GM21381 (cell line): Measurements from ENCODE around the gene SAPCD2.
"Not testable (repeated sequence)": the region's sequence is repeated elsewhere in the genome, so short reads cannot be mapped to it uniquely, and the experiment has no call there.

ENCODE experiments used
- ATAC-seq: cut with Tn5 transposase; IDR thresholded peaks from one replicate; pipeline ENCODE4 v1.9.1; 2021; ENCODE audit warnings: mild to moderate bottlenecking, moderate library complexity; ENCODE audit not compliant: unreplicated experiment

The SAPCD2 gene

DNA sequence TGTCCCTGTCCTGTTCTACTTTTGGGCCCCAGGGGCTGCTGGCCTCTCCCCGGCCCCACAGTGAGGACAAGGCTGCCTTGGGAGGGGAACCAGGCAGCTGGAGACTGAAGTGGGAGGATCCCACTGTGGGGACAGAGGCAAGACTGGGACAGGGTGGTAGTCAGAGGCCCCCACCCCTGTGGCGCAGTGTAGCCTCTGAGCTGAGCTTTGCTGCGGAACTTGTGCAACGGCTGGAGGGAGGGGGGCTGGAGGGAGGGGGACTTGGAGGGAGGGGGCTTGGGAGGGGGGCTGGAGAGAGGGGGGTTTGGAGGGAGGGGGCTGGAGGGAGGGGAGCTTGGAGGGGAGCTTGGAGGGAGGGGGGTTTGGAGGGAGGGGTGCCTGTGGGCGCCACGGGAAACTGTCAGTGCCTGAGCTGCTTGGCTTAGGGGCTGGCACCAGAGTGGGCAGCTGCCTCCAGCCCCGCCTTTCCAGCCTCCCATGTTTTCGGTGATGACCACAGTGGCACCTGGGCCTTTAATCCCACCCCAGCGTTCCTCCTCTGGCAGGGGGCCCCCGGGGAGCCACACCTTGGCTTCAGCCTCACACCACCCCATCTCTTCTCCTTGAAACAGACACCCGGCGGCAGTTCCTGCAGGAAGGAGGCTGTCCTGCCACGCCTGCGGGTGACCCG lies 36.2 kb downstream of the SAPCD2 start:
- ATAC-seq, result no peak

GRCh38 chr9:137033481-137033880 lies 36.9 kb downstream of the SAPCD2 start:
- not testable (repeated sequence) for ATAC-seq

- no peak for ATAC-seq
Observed at GRCh38 chr9:137032858-137033257, 37.5 kb downstream of the SAPCD2 start.

DNA sequence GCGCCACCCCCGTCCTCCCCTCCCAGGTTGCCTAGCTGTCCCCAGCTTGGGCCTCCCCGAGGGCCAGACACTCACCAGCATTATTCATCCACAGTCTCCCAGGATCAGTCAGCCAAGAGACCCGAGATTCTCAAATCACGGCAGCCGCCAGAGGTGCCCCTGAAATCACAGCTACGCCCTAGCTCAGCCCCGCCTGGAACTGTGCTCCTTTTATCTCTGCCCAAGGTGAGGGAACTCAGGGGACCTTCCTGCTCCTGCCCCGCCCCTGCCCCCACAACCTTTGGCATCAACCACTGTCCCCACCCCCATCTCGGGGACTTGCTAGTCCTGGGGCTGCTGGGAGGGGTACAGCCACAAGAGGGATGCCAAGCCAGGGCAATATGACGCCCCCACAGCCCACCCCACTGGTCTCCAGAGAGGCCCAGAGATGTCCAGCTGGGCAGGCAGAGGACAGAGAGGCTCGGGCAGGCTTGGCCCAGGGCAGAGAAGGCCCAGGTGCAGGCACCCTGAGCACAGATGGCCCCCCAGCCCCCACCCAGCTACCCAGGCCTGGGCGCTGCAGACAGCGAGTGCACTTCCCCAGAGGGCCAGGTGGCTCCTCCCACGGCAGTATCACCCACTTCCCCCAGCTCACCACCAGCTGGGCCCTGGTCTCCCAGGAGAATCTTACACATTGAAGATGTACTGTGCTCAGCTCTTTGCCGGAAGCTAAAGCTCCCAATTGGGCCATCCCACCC lies 38.3 kb downstream of the SAPCD2 start, which contains the start of gene FUT7:
Gene FUT7 (minus strand): TSS at position 185 of the 737 bp plus-strand sequence. CDS start 97 bp downstream, at position 88.
- no peak for ATAC-seq

- no peak for ATAC-seq
Observed at GRCh38 chr9:137030538-137031527, 39.5 kb downstream of the SAPCD2 start.

DNA sequence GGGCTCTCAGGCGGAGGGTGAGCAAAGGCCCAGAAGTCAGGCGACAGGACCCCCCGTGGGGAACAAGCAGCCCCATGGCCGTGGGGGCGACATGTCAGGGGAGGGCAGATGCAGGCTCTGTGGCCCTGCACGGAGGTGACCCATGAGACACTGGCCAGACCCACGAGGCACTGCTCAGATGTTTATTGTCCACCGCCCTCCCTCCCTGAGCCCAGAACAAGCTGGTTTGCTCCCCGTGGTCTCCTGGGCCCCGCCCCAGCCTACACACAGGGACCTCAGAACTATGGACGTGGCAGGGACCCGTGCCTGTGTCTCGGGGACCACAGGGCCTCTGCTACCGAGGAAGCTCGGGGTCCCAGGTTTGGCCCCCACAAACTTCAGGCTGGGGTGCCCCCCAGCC lies 40.4 kb downstream of the SAPCD2 start:
- no peak for ATAC-seq

- ATAC-seq, result peak; percentile 29
Observed at GRCh38 chr9:137029058-137029936, 41.1 kb downstream of the SAPCD2 start.

GRCh38 chr9:137028263-137029057 lies 41.9 kb downstream of the SAPCD2 start:
- ATAC-seq, result peak; percentile 40

GRCh38 chr9:137027369-137028262 lies 42.7 kb downstream of the SAPCD2 start, which contains the start of gene ABCA2:
TSS of gene ABCA2 (minus strand) at chr9:137028237. CDS start at chr9:137028140, 97 bp downstream.
- no peak for ATAC-seq

- ATAC-seq, result no peak
Observed at GRCh38 chr9:137026828-137027227, 43.5 kb downstream of the SAPCD2 start.

GRCh38 chr9:137026384-137026783 lies 44.0 kb downstream of the SAPCD2 start:
- no peak for ATAC-seq

GRCh38 chr9:137025517-137025966 lies 44.8 kb downstream of the SAPCD2 start:
- ATAC-seq, result no peak

DNA sequence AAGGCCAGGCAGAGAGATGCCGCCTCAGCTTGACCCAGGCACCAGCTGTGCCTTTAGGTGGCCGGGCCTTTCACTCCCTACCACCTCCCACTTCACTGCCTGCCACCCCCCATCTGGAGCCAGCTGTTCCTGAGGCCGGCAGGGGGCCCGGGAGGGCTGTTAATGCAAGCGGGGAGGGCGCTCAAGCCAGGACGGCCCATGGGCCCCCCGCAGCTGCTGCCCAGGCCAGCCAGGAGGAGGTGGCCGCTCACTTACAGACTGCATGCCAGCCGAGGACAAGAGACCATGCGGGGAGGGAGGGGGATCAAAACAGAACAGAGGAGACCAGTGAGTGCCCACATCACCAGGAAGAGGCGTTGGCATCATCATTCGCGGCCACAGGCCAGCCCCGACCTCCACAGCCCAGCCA lies 46.8 kb downstream of the SAPCD2 start:
- no peak for ATAC-seq

GRCh38 chr9:137023157-137023556 lies 47.2 kb downstream of the SAPCD2 start:
- no peak for ATAC-seq

DNA sequence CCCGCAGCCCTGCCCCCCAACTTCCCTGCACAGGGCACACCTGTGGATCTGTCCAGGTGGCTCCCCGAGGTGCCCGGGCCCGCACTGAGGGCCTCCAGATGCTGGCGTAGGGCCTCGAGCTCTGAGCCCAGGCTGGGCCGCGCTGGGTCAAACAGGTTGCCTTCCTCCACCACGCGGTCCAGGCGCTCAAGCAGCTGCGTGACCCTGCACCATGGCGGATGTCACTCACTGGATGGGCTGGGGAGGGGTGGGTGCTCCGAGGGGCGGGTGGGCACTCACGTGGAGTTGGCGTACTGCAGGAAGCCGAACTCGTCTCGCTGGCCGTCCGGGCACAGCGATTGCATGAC lies 47.7 kb downstream of the SAPCD2 start:
- no peak for ATAC-seq

GRCh38 chr9:137021979-137022661 lies 48.2 kb downstream of the SAPCD2 start:
- no peak for ATAC-seq

GRCh38 chr9:137021568-137021978 lies 48.8 kb downstream of the SAPCD2 start:
- ATAC-seq, result no peak
